HepG2 (cell line): Measurements from ENCODE around the gene ATN1. TPM values are rescaled to one million over a fixed set of nuclear protein-coding genes. Genes with fewer than 3 reads are reported as not detected.
A peak's percentile ranks its signal among the peaks of the same experiment; 100 is the strongest.

Source experiments
- ARHGAP35 ChIP-seq: sonication (generic); formaldehyde crosslinking; IDR thresholded peaks from 2 replicates; pipeline ENCODE4 v1.9.0; 2022; ENCODE audit warnings: mild to moderate bottlenecking, inconsistent platforms, moderate library complexity, missing genetic modification reagents, borderline replicate concordance
- ASH2L ChIP-seq: fragments of 300-600, 200-600 bp; sonication (generic); IDR thresholded peaks from 2 replicates; pipeline ENCODE4 v1.7.0; 2017; ENCODE audit warnings: low read depth, mild to moderate bottlenecking, moderate library complexity, mixed read lengths, low read length; ENCODE audit not compliant: insufficient read length
- CHD2 ChIP-seq: IDR thresholded peaks from 2 replicates; pipeline ENCODE4 v1.6.1; 2011; ENCODE audit warnings: low read depth, low read length, improper control_type of control experiment
- KDM2A ChIP-seq: sonication (generic); formaldehyde crosslinking; IDR thresholded peaks from 2 replicates; pipeline ENCODE4 v1.4.0; 2020; ENCODE audit warnings: low read depth, missing genetic modification reagents, borderline replicate concordance
- POLR2A ChIP-seq, 2 experiments: IDR thresholded peaks; 2 replicates each; pipeline ENCODE4 v1.6.1; 2011; ENCODE audit warnings: low read depth in 2 of 2, low read length in 2 of 2, mild to moderate bottlenecking in 1 of 2, moderate library complexity in 1 of 2; ENCODE audit not compliant: insufficient read depth in 1 of 2
- SIN3A ChIP-seq: IDR thresholded peaks from 2 replicates; pipeline ENCODE4 v1.6.1; 2011; ENCODE audit warnings: low read depth, mild to moderate bottlenecking, control low read depth, low read length, borderline replicate concordance
- ZNF317 ChIP-seq: sonication (generic); formaldehyde crosslinking; IDR thresholded peaks from 2 replicates; pipeline ENCODE4 v1.5.0; 2020; ENCODE audit warnings: mild to moderate bottlenecking, missing genetic modification reagents
- ZNF644 ChIP-seq: IDR thresholded peaks from 2 replicates; pipeline ENCODE4 v1.6.1; 2016; ENCODE audit warnings: low read depth
- ZNF737 ChIP-seq: sonication (generic); formaldehyde crosslinking; IDR thresholded peaks from 2 replicates; pipeline ENCODE4 v1.5.0; 2020; ENCODE audit warnings: missing genetic modification reagents, mild to moderate bottlenecking, borderline replicate concordance
- polyA plus RNA-seq, 8 experiments: library from polyadenylated mRNA; depleted of rRNA in 3 of 8; stranded (reverse) in 7 of 8; unstranded in 1 of 8; fragments of >200 nt; fragmentation: Illumina TruSeq in 4 of 8; extraction: Trizol in 4 of 8; gene quantifications; 2 replicates each; pipeline versions ENCODE4 v1.2.1 to v1.2.3, GENCODE V29; 2011 to 2016; ENCODE audit warnings: low read depth in 4 of 8, missing spikeins in 1 of 8, mixed read lengths in 1 of 8; ENCODE audit not compliant: insufficient read depth in 1 of 8
- total RNA-seq, 5 experiments: library from RNA; depleted of rRNA; stranded (reverse); fragments of >200 nt; fragmentation: Illumina TruSeq; extraction: Trizol; gene quantifications; 2 replicates each; pipeline ENCODE4 v1.2.3, GENCODE V29; 2016; ENCODE audit warnings: low read depth in 1 of 5
- TF ChIP-seq, protein P1 (sequence below): sonication (generic); formaldehyde crosslinking; IDR thresholded peaks from 2 replicates; pipeline ENCODE4 v1.4.0; 2020; ENCODE audit warnings: mild to moderate bottlenecking, missing genetic modification reagents
- TF ChIP-seq, protein P2 (sequence below): sonication (generic); formaldehyde crosslinking; IDR thresholded peaks from 2 replicates; pipeline ENCODE4 v1.5.0; 2020; ENCODE audit warnings: missing genetic modification reagents
- TF ChIP-seq, protein P3 (sequence below): fragments of 450-650 bp; IDR thresholded peaks from 2 replicates; pipeline ENCODE4 v1.6.1; 2017; ENCODE audit warnings: mild to moderate bottlenecking
- TF ChIP-seq, protein P4 (sequence below): IDR thresholded peaks from 2 replicates; pipeline ENCODE4 v1.6.1; 2016; ENCODE audit warnings: missing biosample characterization, missing genetic modification reagents, low read depth

Gene ATN1
- total and polyA plus RNA-seq, 2 of the 13 experiments (the other 11 are each of a cell fraction or from before 2014, with no cell fraction given): 2.1 to 8.6 TPM

DNA sequence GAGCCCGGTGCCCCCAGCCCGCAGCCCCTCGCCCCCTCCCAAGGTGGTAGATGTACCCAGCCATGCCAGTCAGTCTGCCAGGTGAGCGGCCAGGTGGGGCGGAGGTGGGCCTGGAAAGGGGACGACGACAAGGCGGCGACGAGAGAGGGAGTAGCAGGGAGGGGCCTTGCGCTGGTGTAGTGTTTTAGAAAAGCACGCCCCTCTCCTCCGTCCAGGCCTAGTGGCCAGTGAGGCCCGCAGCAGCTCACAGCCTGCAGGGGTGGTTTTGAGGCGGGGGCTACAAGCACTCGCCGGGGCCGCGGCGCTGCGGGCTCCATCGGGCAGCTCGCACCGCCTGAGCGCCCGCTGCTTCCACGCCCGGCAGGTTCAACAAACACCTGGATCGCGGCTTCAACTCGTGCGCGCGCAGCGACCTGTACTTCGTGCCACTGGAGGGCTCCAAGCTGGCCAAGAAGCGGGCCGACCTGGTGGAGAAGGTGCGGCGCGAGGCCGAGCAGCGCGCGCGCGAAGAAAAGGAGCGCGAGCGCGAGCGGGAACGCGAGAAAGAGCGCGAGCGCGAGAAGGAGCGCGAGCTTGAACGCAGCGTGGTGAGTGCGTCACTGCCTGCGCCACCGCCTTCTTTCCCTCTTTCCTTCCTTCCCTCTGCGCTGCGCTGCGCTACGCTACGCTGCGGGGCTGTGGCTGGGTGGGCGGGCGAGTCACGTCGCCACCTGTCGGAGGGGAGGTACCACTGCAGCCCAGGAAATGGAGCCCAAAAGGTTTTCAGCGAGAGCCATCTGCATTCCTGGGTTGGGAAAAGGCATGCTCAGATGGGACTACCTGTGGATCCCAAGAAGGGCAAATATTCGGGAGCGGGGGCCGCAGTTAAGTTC, 10.0 kb downstream of the ATN1 start (continued):
- TF ChIP-seq, protein P1, sequence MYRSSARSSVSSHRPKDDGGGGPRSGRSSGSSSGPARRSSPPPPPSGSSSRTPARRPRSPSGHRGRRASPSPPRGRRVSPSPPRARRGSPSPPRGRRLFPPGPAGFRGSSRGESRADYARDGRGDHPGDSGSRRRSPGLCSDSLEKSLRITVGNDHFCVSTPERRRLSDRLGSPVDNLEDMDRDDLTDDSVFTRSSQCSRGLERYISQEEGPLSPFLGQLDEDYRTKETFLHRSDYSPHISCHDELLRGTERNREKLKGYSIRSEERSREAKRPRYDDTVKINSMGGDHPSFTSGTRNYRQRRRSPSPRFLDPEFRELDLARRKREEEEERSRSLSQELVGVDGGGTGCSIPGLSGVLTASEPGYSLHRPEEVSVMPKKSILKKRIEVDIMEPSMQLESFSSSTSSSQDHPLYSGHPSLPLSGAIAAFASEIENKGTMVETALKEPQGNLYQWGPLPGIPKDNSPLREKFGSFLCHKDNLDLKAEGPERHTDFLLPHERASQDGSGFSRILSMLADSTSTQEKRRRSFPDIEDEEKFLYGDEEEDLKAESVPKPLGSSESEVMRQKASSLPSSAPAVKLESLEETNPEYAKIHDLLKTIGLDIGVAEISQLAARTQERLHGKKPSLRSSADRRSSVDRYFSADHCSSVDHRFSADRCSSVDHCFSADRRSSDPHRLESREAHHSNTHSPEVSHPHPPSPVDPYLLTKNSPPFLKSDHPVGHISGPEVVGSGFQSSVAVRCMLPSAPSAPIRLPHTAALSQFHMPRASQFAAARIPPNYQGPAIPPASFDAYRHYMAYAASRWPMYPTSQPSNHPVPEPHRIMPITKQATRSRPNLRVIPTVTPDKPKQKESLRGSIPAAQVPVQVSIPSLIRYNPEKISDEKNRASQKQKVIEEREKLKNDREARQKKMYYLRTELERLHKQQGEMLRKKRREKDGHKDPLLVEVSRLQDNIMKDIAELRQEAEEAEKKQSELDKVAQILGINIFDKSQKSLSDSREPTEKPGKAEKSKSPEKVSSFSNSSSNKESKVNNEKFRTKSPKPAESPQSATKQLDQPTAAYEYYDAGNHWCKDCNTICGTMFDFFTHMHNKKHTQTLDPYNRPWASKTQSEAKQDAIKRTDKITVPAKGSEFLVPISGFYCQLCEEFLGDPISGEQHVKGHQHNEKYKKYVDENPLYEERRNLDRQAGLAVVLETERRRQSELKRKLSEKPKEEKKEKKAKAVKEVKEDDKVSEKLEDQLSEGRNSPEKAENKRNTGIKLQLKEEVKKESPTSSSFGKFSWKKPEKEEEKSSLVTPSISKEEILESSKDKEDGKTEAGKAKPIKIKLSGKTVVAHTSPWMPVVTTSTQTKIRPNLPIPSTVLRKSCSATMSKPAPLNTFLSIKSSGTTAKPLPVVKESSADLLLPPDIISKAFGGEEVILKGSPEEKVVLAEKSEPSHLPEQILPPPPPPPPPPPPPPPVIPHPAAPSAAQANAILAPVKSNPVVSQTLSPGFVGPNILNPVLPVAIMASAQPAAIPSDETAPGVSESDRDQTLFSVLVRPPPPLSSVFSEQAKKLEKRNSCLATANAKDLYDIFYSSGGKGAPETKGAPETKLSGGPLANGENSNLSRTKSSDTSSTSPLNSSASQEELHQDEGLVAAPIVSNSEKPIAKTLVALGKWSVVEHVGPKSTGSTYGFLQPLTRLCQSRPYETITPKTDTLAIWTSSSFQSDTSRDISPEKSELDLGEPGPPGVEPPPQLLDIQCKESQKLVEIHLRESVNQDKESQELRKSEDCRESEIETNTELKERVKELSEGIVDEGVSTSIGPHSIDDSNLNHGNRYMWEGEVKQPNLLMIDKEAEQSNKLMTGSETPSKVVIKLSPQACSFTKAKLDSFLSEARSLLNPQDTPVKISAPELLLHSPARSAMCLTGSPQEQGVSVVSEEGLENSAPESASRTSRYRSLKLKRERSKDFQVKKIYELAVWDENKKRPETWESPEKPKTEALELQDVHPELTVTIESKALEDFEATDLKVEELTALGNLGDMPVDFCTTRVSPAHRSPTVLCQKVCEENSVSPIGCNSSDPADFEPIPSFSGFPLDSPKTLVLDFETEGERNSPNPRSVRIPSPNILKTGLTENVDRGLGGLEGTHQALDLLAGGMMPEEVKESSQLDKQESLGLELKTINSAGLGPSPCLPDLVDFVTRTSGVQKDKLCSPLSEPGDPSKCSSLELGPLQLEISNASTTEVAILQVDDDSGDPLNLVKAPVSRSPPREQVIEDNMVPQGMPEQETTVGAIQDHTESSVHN (CRISPR knock-in tag): 0 out of 2 replicates have a peak, but pooled peaks have one; percentile 17
- TF ChIP-seq ASH2L (peak; percentile 73), POLR2A (IDR thresholded peaks at IDR 0.05; ENCODE audit: insufficient read depth in 1 of 2, low read depth in 2 of 2, low read length in 2 of 2) (peak in 1 of 2 experiments; percentile 63; a peak in 2 of 4 replicates), CHD2 (peak; percentile 91), ZNF317 (no peak), ARHGAP35 (peak; percentile 78; the same call in 1 of the 2 replicates), ZNF644 (CRISPR knock-in tag) (no peak), ZNF737 (no peak), SIN3A (peak; percentile 79; the same call in 1 of the 2 replicates), KDM2A (CRISPR knock-in tag) (peak; percentile 100)
- TF ChIP-seq, protein P2, sequence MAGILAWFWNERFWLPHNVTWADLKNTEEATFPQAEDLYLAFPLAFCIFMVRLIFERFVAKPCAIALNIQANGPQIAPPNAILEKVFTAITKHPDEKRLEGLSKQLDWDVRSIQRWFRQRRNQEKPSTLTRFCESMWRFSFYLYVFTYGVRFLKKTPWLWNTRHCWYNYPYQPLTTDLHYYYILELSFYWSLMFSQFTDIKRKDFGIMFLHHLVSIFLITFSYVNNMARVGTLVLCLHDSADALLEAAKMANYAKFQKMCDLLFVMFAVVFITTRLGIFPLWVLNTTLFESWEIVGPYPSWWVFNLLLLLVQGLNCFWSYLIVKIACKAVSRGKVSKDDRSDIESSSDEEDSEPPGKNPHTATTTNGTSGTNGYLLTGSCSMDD (CRISPR knock-in tag): no peak
- TF ChIP-seq, protein P3, sequence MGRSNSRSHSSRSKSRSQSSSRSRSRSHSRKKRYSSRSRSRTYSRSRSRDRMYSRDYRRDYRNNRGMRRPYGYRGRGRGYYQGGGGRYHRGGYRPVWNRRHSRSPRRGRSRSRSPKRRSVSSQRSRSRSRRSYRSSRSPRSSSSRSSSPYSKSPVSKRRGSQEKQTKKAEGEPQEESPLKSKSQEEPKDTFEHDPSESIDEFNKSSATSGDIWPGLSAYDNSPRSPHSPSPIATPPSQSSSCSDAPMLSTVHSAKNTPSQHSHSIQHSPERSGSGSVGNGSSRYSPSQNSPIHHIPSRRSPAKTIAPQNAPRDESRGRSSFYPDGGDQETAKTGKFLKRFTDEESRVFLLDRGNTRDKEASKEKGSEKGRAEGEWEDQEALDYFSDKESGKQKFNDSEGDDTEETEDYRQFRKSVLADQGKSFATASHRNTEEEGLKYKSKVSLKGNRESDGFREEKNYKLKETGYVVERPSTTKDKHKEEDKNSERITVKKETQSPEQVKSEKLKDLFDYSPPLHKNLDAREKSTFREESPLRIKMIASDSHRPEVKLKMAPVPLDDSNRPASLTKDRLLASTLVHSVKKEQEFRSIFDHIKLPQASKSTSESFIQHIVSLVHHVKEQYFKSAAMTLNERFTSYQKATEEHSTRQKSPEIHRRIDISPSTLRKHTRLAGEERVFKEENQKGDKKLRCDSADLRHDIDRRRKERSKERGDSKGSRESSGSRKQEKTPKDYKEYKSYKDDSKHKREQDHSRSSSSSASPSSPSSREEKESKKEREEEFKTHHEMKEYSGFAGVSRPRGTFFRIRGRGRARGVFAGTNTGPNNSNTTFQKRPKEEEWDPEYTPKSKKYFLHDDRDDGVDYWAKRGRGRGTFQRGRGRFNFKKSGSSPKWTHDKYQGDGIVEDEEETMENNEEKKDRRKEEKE: no peak
- TF ChIP-seq, protein P4, sequence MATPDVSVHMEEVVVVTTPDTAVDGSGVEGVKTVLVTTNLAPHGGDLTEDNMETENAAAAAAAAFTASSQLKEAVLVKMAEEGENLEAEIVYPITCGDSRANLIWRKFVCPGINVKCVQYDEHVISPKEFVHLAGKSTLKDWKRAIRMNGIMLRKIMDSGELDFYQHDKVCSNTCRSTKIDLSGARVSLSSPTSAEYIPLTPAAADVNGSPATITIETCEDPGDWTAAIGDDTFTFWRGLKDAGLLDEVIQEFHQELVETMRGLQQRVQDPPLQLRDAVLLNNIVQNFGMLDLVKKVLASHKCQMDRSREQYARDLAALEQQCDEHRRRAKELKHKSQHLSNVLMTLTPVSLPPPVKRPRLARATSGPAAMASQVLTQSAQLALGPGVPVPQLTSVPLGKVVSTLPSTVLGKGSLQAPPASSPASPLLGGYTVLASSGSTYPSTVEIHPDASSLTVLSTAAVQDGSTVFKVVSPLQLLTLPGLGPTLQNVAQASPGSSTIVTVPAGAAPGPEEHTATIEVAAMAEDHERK (CRISPR knock-in tag): peak; percentile 90
